GM12891 (cell line): ENCODE measurements around the gene ANG.

Source experiments
- PAX5 ChIP-seq: IDR thresholded peaks from 2 replicates; pipeline ENCODE4 v1.6.1; 2011; ENCODE audit warnings: low read length, moderate library complexity, mild to moderate bottlenecking; ENCODE audit not compliant: insufficient read depth, severe bottlenecking
- POLR2A ChIP-seq: IDR thresholded peaks from 2 replicates; pipeline ENCODE4 v1.6.1; 2011; ENCODE audit warnings: low read depth, low read length, control low read depth
- POLR2AphosphoS5 ChIP-seq: IDR thresholded peaks from 2 replicates; pipeline ENCODE4 v1.6.1; 2011; ENCODE audit warnings: low read depth, low read length, control low read depth
- POU2F2 ChIP-seq: IDR thresholded peaks from 2 replicates; pipeline ENCODE4 v1.6.1; 2011; ENCODE audit warnings: low read depth, mild to moderate bottlenecking, control low read depth, low read length, moderate library complexity
- TAF1 ChIP-seq: IDR thresholded peaks from 2 replicates; pipeline ENCODE4 v1.6.1; 2011; ENCODE audit warnings: low read depth, low read length, control low read depth

DNA sequence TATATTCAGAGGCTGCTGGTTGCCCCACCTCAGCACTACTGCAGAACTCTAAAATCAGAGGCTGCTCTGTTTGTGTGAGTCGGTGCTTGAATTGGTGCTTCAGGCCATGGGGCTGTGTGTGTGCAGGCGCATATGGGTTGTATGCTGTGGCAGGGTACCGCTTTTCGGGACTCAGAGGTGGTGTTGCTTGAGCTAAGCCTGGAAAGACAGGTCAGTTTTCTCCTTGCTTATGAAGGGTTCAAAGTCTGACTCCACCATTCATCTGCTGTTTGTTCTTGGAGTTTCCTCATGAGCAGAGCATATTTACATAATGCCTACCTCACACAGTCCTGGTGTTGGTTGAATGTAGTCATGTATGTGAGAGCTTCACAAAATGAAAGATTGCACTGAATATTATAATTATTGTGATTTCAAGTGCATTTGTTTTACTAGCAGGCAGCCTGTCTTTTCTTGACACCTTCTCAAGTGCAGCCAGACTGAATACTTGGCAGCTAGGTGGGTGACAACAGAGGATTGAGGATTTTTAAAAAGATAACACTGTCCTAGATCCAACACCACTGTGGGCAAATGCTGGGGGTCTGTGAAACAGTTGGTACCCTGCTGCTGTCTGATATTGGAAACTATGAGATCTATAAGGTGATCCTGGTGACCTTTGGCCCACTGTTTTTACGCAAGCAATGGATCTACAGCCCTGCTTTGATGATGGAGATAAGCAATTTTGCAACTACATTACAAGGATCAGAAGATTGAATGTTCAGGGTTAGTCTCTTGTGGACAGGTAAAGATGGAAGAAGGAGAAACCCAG lies 1.0 kb upstream of the ANG start:
- TF ChIP-seq POLR2A (no peak), POLR2AphosphoS5 (no peak), TAF1 (no peak), POU2F2 (no peak), PAX5 (no peak)
